ENCODE measurements around the gene E2F4.

- TF ChIP-seq CTCF (conservative IDR thresholded peaks at IDR 0.05) = no peak
- no peak for TF ChIP-seq ZFX (IDR thresholded peaks at IDR 0.05)
Observed at GRCh38 chr16:67207249-67208091, 15.5 kb downstream of the E2F4 start.
